ENCODE results near the gene FHL3. TPM values are rescaled to one million over a fixed set of nuclear protein-coding genes. Genes with fewer than 3 reads are reported as not detected.
A peak's percentile ranks its signal among the peaks of the same experiment; 100 is the strongest.
"Not testable (repeated sequence)": the region's sequence is repeated elsewhere in the genome, so short reads cannot be mapped to it uniquely, and the experiment has no call there.

Gene FHL3
- total RNA-seq, 1 donor from 2014 or later: 22.4 TPM

GRCh38 chr1:38038861-38039260 is 33.5 kb upstream of the FHL3 start:
- intact Hi-C loops (cut with DNase I): no loop called here
- H3K9me3 ChIP-seq: no peaks in the 10 kb centered on the region
- ATAC-seq (no peak), DNase-seq (peak; percentile 40)
- TF ChIP-seq CTCF (IDR thresholded peaks at IDR 0.05): no peak
- H3K36me3 ChIP-seq: no peaks in the 10 kb centered on the region
- H3K4me3 ChIP-seq: no peak overlapping the region
- no peak overlapping the region for H3K27ac ChIP-seq
- H3K27me3 ChIP-seq: peaks cover 42% of the 10 kb centered on the region
- no peaks in the 10 kb centered on the region for H3K4me1 ChIP-seq

GRCh38 chr1:38037221-38037939 is 32.1 kb upstream of the FHL3 start:
- Histone ChIP-seq H3K36me3 (no peaks in the 10 kb centered on the region), H3K4me1 (no peaks in the 10 kb centered on the region), H3K27me3 (peaks cover 28% of the 10 kb centered on the region), H3K9me3 (no peaks in the 10 kb centered on the region), H3K27ac (no peak overlapping the region), H3K4me3 (no peak overlapping the region)
- intact Hi-C loops (cut with DNase I): no loop called here
- peak; percentile 49 for DNase-seq
- ATAC-seq: peak; percentile 33
- TF ChIP-seq CTCF (IDR thresholded peaks at IDR 0.05): peak; percentile 23

- ATAC-seq: no peak
- Histone ChIP-seq H3K4me3 (no peak overlapping the region), H3K9me3 (no peaks in the 10 kb centered on the region), H3K27me3 (peaks cover 8% of the 10 kb centered on the region), H3K27ac (no peak overlapping the region), H3K4me1 (peaks cover 12% of the 10 kb centered on the region), H3K36me3 (no peaks in the 10 kb centered on the region)
- intact Hi-C loops (cut with DNase I): no loop called here
- peak; percentile 35 for DNase-seq
- TF ChIP-seq CTCF (IDR thresholded peaks at IDR 0.05): no peak
Observed at GRCh38 chr1:38034871-38035270, 29.6 kb upstream of the FHL3 start.

- peaks cover 22% of the 10 kb centered on the region for H3K4me1 ChIP-seq
- ATAC-seq; H3K27me3 ChIP-seq; H3K27ac ChIP-seq; intact Hi-C loops (cut with DNase I); H3K36me3 ChIP-seq; H3K9me3 ChIP-seq; DNase-seq; H3K4me3 ChIP-seq: not testable (repeated sequence)
Observed at GRCh38 chr1:38032992-38033391, 27.7 kb upstream of the FHL3 start.

GRCh38 chr1:38031513-38031866 is 26.2 kb upstream of the FHL3 start:
- intact Hi-C loops (cut with DNase I): no loop called here

More at GRCh38 chr1:38031513-38031866, 26.2 kb upstream of the FHL3 start:
- Histone ChIP-seq H3K9me3 (no peaks in the 10 kb centered on the region), H3K4me1 (peaks cover 22% of the 10 kb centered on the region), H3K27me3 (no peaks in the 10 kb centered on the region), H3K27ac (no peak overlapping the region), H3K4me3 (no peak overlapping the region), H3K36me3 (no peaks in the 10 kb centered on the region)
- no peak for DNase-seq
- no peak for TF ChIP-seq CTCF (IDR thresholded peaks at IDR 0.05)
- peak; percentile 27 for ATAC-seq

All from upper lobe of right lung (tissue), 1 donor.